ENCODE measurements around the gene SMAD7. TPM values are rescaled to one million over a fixed set of nuclear protein-coding genes. Genes with fewer than 3 reads are reported as not detected.

SMAD7 gene
- total RNA-seq, 1 donor from 2014 or later, result 53.6 TPM

GRCh38 chr18:48885266-48885923, 65.4 kb downstream of the SMAD7 start:
- Mint-ChIP-seq H3K4me1 (ENCODE audit: unreplicated experiment) (peaks cover 33% of the 10 kb centered on the region), H3K27ac (ENCODE audit: unreplicated experiment) (no peak overlapping the region), H3K27me3 (ENCODE audit: unreplicated experiment) (no peaks in the 10 kb centered on the region), H3K4me3 (ENCODE audit: unreplicated experiment) (no peak overlapping the region), H3K9me3 (ENCODE audit: unreplicated experiment) (no peaks in the 10 kb centered on the region), H3K36me3 (ENCODE audit: unreplicated experiment) (peaks cover 3% of the 10 kb centered on the region)
- DNase-seq (ENCODE audit: extremely low spot score, unreplicated experiment), result no peak
- no peak for TF ChIP-seq CTCF (IDR thresholded peaks at IDR 0.05)

DNA sequence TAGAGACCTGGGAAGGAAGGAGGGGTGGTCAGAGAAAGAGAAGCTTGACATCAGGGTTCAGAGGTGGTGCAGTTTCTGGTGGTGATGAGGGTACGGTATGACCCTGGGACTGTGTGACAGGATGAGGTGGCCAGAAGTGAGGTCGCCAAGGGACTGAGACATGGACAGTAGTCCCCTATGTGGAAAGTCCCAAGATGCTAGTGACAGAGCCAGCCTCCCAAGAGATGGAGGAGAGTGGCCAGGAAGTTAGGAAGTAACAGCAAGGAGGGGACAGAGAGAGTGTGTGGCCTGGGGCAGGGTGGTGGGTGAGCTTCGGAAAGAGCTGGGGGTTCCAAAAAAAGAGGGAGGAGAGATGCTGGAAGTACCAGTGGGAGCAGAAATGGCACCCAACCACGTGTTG, 66.0 kb downstream of the SMAD7 start:
- no peak overlapping the region for H3K4me3 Mint-ChIP-seq (ENCODE audit: unreplicated experiment)
- H3K36me3 Mint-ChIP-seq (ENCODE audit: unreplicated experiment), result peaks cover 3% of the 10 kb centered on the region
- H3K27me3 Mint-ChIP-seq (ENCODE audit: unreplicated experiment), result no peaks in the 10 kb centered on the region
- peak overlapping the region; percentile 32 for H3K27ac Mint-ChIP-seq (ENCODE audit: unreplicated experiment)
- DNase-seq (ENCODE audit: extremely low spot score, unreplicated experiment), result no peak
- peaks cover 35% of the 10 kb centered on the region for H3K4me1 Mint-ChIP-seq (ENCODE audit: unreplicated experiment)
- TF ChIP-seq CTCF (IDR thresholded peaks at IDR 0.05), result no peak
- H3K9me3 Mint-ChIP-seq (ENCODE audit: unreplicated experiment), result no peaks in the 10 kb centered on the region

DNA sequence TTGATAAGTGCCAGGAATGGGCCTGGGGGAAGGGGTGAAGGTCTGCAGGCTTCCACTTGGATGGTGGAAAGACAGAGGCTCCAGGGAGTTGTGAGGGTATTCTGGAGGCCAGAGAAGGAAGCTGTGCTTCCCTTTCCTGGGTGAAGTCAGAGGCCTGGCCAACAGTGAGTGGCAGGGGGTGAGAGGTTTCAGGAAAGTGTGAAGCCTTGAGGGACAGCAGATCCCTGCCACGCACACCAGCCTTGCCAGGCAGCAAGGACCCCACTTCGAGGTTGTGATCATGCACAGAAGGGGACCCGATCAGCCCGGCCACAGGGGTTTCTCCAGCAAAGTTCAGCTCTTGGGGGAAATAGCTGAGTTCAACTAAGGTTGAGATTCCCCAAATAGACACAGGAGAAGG, 66.5 kb downstream of the SMAD7 start:
- peak overlapping the region; percentile 32 for H3K27ac Mint-ChIP-seq (ENCODE audit: unreplicated experiment)
- no peak overlapping the region for H3K4me3 Mint-ChIP-seq (ENCODE audit: unreplicated experiment)
- H3K36me3 Mint-ChIP-seq (ENCODE audit: unreplicated experiment), result peaks cover 3% of the 10 kb centered on the region
- H3K27me3 Mint-ChIP-seq (ENCODE audit: unreplicated experiment), result no peaks in the 10 kb centered on the region
- no peak for TF ChIP-seq CTCF (IDR thresholded peaks at IDR 0.05)
- H3K4me1 Mint-ChIP-seq (ENCODE audit: unreplicated experiment), result peaks cover 30% of the 10 kb centered on the region
- DNase-seq (ENCODE audit: extremely low spot score, unreplicated experiment), result no peak
- H3K9me3 Mint-ChIP-seq (ENCODE audit: unreplicated experiment), result no peaks in the 10 kb centered on the region

DNA sequence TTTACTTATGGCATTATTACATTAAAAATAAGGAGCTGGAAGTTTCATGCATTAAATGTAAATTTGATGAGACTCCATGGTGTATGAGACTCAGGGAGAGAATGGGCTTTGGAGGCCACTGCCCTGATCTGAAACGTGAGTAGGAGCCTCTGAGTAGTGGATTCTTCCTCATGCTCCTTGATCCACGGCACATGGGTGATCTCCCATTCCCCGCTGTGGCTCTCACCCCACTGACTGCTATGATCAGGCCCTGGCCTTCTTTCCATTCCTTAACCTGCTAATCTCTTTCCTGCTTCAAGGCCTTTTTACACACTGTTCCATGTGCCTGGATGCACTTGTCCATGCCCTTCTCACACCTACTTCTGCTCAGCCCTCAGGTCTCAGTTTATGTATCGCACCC, 68.4 kb downstream of the SMAD7 start:
- H3K27me3 Mint-ChIP-seq (ENCODE audit: unreplicated experiment), result no peaks in the 10 kb centered on the region
- H3K9me3 Mint-ChIP-seq (ENCODE audit: unreplicated experiment), result no peaks in the 10 kb centered on the region
- peaks cover 3% of the 10 kb centered on the region for H3K36me3 Mint-ChIP-seq (ENCODE audit: unreplicated experiment)
- TF ChIP-seq CTCF (IDR thresholded peaks at IDR 0.05), result no peak
- no peak overlapping the region for H3K4me3 Mint-ChIP-seq (ENCODE audit: unreplicated experiment)
- no peak overlapping the region for H3K27ac Mint-ChIP-seq (ENCODE audit: unreplicated experiment)
- peaks cover 32% of the 10 kb centered on the region for H3K4me1 Mint-ChIP-seq (ENCODE audit: unreplicated experiment)
- no peak for DNase-seq (ENCODE audit: extremely low spot score, unreplicated experiment)

DNA sequence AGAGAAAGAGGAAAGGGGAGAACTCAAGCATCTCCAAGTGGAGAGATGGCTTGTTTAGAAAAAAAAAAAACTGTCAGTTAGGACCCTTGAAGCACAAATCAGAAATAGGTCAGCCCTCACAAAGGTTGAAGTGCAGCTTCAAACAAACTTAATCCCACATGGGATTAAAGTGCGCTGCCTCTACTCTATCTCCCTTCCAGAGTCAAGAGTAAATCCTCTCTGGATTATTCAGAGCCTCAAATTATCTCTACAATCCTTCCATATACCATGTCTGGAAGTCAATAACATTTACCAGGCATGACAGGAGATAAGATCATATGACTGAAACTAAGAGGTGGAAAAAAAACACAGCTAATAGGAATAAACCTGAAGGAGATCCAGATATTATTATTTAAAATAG, 69.8 kb downstream of the SMAD7 start:
- no peak for TF ChIP-seq CTCF (IDR thresholded peaks at IDR 0.05)
- Mint-ChIP-seq H3K27me3 (ENCODE audit: unreplicated experiment) (no peaks in the 10 kb centered on the region), H3K27ac (ENCODE audit: unreplicated experiment) (no peak overlapping the region), H3K4me1 (ENCODE audit: unreplicated experiment) (peaks cover 40% of the 10 kb centered on the region), H3K9me3 (ENCODE audit: unreplicated experiment) (no peaks in the 10 kb centered on the region), H3K36me3 (ENCODE audit: unreplicated experiment) (peaks cover 3% of the 10 kb centered on the region), H3K4me3 (ENCODE audit: unreplicated experiment) (no peak overlapping the region)
- DNase-seq (ENCODE audit: extremely low spot score, unreplicated experiment), result no peak
